Measurements from ENCODE around the gene BBS4. TPM values are rescaled to one million over a fixed set of nuclear protein-coding genes. Genes with fewer than 3 reads are reported as not detected.

BBS4 gene
- total and polyA plus RNA-seq, 2 donors (not counting 1 experiment from before 2014, with no cell fraction given): 27.9 to 29.4 TPM

DNA sequence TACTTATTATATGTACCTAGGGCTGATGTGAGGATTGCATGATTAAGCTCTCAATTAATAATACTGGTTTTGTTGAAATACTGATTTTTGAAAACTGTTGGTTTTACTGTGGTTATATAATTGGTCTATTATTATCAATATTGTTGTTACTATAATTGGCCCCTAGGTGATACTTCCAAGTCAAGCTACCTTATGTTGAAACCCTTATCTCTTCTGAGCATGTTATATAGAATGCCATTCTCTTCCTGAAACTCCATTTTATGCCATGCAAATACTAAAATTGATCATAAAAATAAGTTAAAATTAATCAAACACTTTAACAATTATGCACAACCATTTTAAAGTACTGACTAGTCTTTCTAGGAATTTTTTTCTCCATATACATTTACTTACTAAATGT lies 46.1 kb downstream of the BBS4 start:
- Histone ChIP-seq H3K4me2 (ENCODE audit: extremely low read depth, insufficient read depth, low read length) (no peak overlapping the region), H2AFZ (ENCODE audit: low read length) (no peak overlapping the region), H3K4me3 (replicated peaks in 1 of 4; ENCODE audit: control extremely low read depth in 1 of 4, insufficient read depth in 1 of 4, low read depth in 3 of 4, low read length in 4 of 4) (no peak overlapping the region), H3K4me1 (ENCODE audit: control insufficient read depth, extremely low read depth, insufficient read depth, low read length) (no peaks in the 10 kb centered on the region), H3K79me2 (ENCODE audit: control insufficient read depth, insufficient read depth, low read length) (no peaks in the 10 kb centered on the region), H3K27me3 (ENCODE audit: control insufficient read depth, insufficient read depth, low read length) (no peaks in the 10 kb centered on the region), H4K20me1 (ENCODE audit: control insufficient read depth, extremely low read depth, insufficient read depth, low read length) (no peaks in the 10 kb centered on the region), H3K9me3 (ENCODE audit: control insufficient read depth, insufficient read depth, low read depth, low read length) (no peaks in the 10 kb centered on the region), H3K9ac (ENCODE audit: insufficient read depth, low read length) (no peak overlapping the region), H3K36me3 (ENCODE audit: control insufficient read depth, insufficient read depth, low read length) (peaks cover 2% of the 10 kb centered on the region), H3K27ac (ENCODE audit: insufficient read depth, low read length) (no peak overlapping the region)
- TF ChIP-seq, protein P1, sequence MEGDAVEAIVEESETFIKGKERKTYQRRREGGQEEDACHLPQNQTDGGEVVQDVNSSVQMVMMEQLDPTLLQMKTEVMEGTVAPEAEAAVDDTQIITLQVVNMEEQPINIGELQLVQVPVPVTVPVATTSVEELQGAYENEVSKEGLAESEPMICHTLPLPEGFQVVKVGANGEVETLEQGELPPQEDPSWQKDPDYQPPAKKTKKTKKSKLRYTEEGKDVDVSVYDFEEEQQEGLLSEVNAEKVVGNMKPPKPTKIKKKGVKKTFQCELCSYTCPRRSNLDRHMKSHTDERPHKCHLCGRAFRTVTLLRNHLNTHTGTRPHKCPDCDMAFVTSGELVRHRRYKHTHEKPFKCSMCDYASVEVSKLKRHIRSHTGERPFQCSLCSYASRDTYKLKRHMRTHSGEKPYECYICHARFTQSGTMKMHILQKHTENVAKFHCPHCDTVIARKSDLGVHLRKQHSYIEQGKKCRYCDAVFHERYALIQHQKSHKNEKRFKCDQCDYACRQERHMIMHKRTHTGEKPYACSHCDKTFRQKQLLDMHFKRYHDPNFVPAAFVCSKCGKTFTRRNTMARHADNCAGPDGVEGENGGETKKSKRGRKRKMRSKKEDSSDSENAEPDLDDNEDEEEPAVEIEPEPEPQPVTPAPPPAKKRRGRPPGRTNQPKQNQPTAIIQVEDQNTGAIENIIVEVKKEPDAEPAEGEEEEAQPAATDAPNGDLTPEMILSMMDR (conservative IDR thresholded peaks at IDR 0.05 in 1 of 2, IDR thresholded peaks at IDR 0.05 in 1 of 2; ENCODE audit: low read depth in 1 of 2, low read length in 2 of 2): no peak
- no peak for DNase-seq (ENCODE audit: low read depth in 2 of 2)

DNA sequence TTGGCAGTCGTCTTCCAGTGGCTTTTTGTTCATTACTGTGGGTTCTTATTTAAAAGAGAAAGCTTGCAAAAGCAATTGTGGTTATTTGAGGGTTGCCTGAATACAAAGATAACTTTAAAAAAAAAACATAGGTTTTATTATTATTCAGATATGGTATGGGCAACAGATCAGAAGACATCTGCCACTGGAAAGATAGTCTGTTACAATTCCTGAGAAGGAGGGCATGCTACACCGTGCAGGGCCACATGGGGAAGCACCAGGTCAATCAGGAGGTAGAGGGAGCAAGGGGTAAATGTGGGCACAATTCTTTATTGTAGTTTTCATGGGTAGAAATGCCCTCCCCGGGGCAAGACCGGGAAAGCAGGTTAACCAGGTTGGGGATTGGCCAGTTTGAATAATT lies 46.5 kb downstream of the BBS4 start:
- no peaks in the 10 kb centered on the region for H3K79me2 ChIP-seq (ENCODE audit: control insufficient read depth, insufficient read depth, low read length)
- peaks cover 3% of the 10 kb centered on the region for H3K36me3 ChIP-seq (ENCODE audit: control insufficient read depth, insufficient read depth, low read length)
- H3K4me1 ChIP-seq (ENCODE audit: control insufficient read depth, extremely low read depth, insufficient read depth, low read length): no peaks in the 10 kb centered on the region
- H3K27ac ChIP-seq (ENCODE audit: insufficient read depth, low read length): no peak overlapping the region
- H3K4me2 ChIP-seq (ENCODE audit: extremely low read depth, insufficient read depth, low read length): no peak overlapping the region
- no peak overlapping the region for H2AFZ ChIP-seq (ENCODE audit: low read length)
- TF ChIP-seq EZH2 (IDR thresholded peaks at IDR 0.05; ENCODE audit: low read length, missing control alignments): no peak
- TF ChIP-seq, protein P1 (conservative IDR thresholded peaks at IDR 0.05 in 1 of 2, IDR thresholded peaks at IDR 0.05 in 1 of 2; ENCODE audit: low read depth in 1 of 2, low read length in 2 of 2): peak in 1 of 2 donors; percentile 4
- H3K9me3 ChIP-seq (ENCODE audit: control insufficient read depth, insufficient read depth, low read depth, low read length): no peaks in the 10 kb centered on the region
- no peak overlapping the region for H3K4me3 ChIP-seq (replicated peaks in 1 of 4; ENCODE audit: control extremely low read depth in 1 of 4, insufficient read depth in 1 of 4, low read depth in 3 of 4, low read length in 4 of 4)
- H3K27me3 ChIP-seq (ENCODE audit: control insufficient read depth, insufficient read depth, low read length): no peaks in the 10 kb centered on the region
- DNase-seq (ENCODE audit: low read depth in 2 of 2): no peak
- no peaks in the 10 kb centered on the region for H4K20me1 ChIP-seq (ENCODE audit: control insufficient read depth, extremely low read depth, insufficient read depth, low read length)
- H3K9ac ChIP-seq (ENCODE audit: insufficient read depth, low read length): no peak overlapping the region

DNA sequence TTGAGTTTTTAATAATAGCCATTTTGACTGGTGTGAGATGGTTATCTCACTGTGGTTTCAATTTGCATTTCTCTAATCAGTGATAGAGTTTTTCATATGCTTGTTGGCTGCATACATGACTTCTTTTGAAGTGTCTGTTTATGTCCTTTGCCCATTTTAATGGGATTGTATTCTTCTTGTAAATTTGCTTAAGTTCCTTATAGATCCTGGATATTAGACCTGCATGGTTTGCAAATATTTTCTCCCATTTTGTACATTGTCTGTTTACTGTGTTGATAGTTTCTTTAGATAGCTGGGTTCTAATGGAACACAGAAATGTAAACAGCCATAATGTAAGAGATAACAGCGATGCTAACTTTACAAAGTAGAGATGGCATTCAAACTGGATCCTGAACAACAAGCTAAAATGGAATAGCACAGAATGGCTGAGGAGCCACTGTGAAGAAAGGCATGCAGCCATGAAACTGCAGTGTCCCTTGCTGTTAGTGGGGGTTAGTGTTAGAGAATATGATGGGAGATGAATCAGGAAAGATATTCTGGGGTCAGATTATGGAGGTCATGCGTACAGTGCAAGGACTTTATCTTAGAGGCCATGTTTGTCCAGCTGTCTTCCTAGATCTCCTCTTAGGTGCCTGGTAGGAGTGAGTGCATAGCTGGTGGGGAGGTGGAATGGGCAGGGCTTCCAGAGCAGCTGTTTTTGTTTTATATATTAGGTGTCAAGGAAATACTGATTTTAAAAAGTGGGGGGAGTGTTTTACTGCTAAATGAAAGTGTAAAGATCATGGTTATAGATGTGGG lies 48.1 kb downstream of the BBS4 start:
- Histone ChIP-seq H3K27ac (ENCODE audit: insufficient read depth, low read length) (no peak overlapping the region), H3K9me3 (ENCODE audit: control insufficient read depth, insufficient read depth, low read depth, low read length) (no peaks in the 10 kb centered on the region), H3K4me2 (ENCODE audit: extremely low read depth, insufficient read depth, low read length) (no peak overlapping the region), H3K4me3 (replicated peaks in 1 of 4; ENCODE audit: control extremely low read depth in 1 of 4, insufficient read depth in 1 of 4, low read depth in 3 of 4, low read length in 4 of 4) (no peak overlapping the region), H3K79me2 (ENCODE audit: control insufficient read depth, insufficient read depth, low read length) (no peaks in the 10 kb centered on the region), H4K20me1 (ENCODE audit: control insufficient read depth, extremely low read depth, insufficient read depth, low read length) (no peaks in the 10 kb centered on the region), H3K9ac (ENCODE audit: insufficient read depth, low read length) (no peak overlapping the region), H2AFZ (ENCODE audit: low read length) (no peak overlapping the region), H3K4me1 (ENCODE audit: control insufficient read depth, extremely low read depth, insufficient read depth, low read length) (no peaks in the 10 kb centered on the region), H3K36me3 (ENCODE audit: control insufficient read depth, insufficient read depth, low read length) (peaks cover 5% of the 10 kb centered on the region), H3K27me3 (ENCODE audit: control insufficient read depth, insufficient read depth, low read length) (no peaks in the 10 kb centered on the region)
- no peak for DNase-seq (ENCODE audit: low read depth in 2 of 2)
- TF ChIP-seq, protein P1 (conservative IDR thresholded peaks at IDR 0.05 in 1 of 2, IDR thresholded peaks at IDR 0.05 in 1 of 2; ENCODE audit: low read depth in 1 of 2, low read length in 2 of 2): no peak
- no peak for TF ChIP-seq EZH2 (IDR thresholded peaks at IDR 0.05; ENCODE audit: low read length, missing control alignments)

Data from fibroblast of lung (primary cell).